Measurements from ENCODE around the gene OPA3.

DNA sequence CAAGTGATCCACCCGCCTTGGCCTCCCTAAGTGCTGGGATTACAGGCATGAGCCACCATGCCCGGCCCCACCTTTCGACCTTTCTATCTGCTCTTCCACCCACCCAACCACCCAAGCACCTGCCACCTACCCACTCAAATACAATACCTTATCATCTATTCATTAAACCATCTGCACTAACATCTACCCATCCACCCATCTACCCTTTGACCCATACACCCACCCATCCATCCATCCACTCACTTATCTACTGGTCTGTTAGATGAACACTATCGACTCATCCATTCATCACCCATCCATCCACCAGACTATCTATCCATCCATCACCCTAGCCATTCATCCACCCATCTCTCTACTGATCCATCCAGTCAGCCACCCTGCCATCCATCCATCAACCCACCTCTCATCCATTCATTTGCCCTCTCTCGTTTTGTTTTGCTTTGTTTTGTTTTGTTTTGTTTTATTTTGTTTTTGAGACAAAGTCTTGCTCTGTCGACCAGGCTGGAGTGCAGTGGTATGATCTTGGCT, 37.4 kb upstream of the OPA3 start:
- TF ChIP-seq, protein P1, sequence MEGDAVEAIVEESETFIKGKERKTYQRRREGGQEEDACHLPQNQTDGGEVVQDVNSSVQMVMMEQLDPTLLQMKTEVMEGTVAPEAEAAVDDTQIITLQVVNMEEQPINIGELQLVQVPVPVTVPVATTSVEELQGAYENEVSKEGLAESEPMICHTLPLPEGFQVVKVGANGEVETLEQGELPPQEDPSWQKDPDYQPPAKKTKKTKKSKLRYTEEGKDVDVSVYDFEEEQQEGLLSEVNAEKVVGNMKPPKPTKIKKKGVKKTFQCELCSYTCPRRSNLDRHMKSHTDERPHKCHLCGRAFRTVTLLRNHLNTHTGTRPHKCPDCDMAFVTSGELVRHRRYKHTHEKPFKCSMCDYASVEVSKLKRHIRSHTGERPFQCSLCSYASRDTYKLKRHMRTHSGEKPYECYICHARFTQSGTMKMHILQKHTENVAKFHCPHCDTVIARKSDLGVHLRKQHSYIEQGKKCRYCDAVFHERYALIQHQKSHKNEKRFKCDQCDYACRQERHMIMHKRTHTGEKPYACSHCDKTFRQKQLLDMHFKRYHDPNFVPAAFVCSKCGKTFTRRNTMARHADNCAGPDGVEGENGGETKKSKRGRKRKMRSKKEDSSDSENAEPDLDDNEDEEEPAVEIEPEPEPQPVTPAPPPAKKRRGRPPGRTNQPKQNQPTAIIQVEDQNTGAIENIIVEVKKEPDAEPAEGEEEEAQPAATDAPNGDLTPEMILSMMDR (IDR thresholded peaks at IDR 0.05) = no peak
- TF ChIP-seq POLR2A (IDR thresholded peaks at IDR 0.05) = no peak

Data from adrenal gland (tissue), 5 donors.